ENCODE measurements around the gene TMED10. TPM values are rescaled to one million over a fixed set of nuclear protein-coding genes. Genes with fewer than 3 reads are reported as not detected.
"Not testable (repeated sequence)": the region's sequence is repeated elsewhere in the genome, so short reads cannot be mapped to it uniquely, and the experiment has no call there.

TMED10 gene
- total RNA-seq, 1 donor from 2014 or later = 330 TPM

DNA sequence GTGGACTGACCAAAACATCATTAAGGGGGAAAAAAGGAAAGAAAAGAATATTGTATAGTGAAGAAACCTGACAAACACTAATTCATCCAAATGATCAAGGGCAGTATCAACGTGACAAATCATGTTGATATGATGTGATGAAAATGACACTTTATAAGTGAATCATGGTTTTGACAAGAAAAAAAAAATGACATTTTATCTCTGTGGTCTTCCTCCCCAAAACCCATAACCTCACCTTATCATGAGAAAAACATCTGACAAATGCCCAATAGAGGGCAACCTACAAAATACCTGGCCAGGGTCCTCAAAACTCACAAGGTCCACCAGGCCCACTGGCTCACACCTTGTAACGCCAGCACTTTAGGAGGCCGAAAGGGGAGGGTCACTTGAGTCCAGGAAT, 13.8 kb downstream of the TMED10 start:
- DNase-seq (ENCODE audit: low spot score) = no peak

DNA sequence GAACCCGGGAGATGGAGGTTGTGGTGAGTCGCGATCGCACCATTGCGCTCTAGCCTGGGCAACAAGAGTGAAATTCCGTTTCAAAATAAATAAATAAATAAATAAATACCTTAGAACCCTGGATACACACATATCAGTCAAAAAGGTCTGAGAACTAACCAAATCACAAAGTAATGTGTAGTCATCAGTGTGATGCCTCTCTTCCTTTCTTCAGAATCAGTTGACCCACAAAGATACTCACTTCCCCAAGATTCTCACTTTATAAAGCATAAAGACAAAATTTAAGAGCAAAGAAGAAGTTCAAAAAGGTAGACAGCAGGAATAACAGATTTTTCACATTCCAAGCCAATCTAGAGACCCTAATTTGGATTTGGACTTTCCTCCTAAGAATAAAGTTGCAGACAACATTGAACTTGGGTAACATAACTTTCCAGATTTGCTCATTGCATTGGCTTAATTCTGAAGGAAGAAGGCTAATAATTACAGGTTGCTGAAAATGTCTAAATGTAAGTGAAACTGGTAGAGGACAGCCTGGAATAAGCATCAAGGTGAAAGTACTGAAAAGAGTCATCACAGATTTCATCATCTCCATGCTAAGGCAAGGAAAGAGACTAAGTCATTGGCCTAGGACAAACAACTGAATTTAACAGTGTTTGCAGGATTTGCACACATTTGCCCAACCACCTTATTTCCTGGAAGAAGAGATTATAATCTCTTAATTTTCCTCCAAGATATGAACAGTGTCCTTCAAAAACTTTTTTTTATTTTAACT, 17.4 kb downstream of the TMED10 start:
- DNase-seq (ENCODE audit: low spot score) = no peak

DNA sequence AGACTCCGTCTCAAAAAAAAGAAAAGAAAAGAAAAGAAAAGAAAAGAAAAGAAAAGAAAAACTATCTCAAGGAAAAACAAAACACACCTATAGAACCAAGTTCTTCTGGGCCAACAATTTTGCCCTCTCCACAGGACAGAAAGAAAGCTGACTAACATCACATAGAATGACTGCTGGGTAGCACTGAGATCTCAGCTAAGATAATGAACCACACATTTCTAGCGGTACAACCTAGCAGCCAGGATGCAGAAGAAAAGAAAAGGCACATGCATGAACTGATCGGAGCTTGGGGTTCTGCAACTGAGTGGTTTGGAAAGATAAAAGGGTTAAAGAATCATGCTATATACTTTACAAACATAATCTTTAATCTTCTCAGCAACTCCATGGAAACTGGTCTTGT, 19.5 kb downstream of the TMED10 start:
- no peak for DNase-seq (ENCODE audit: low spot score)

DNA sequence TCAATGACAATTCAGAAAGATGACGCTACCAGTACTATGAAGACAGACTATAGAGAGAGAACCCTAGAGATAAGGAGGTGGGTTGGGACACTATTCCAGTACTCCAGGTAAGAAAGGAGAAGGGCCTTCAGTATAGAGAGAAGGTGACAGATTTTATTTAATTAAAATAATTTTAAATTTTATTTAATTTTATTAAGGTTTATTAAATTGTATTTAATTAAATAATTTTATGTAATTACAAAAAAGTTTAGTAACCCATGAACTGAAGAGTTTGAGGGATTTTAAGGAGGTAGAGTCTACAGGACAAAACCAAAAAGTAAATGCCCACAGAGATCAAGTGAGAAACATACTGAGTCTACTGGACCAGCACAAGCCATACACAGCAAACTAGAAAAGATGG, 20.3 kb downstream of the TMED10 start:
- no peak for DNase-seq (ENCODE audit: low spot score)

DNA sequence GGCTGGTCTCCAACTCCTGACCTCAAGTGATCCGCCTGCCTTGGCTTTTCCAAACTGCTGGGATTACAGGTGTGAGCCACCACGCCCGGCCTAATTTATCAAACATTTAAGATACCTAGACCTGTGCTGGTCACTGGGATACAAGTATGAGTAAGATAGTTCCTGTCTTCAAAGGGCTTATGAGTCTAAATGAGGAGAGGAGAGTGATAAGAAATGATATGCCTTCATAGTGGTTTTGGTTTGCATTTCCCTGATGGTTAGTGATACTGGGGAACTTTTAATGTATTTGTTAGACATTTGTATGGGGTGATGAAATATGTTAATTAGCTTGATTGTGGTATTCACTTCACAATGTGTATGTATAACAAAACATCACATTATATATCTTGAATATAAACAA, 21.2 kb downstream of the TMED10 start:
- no peak for DNase-seq (ENCODE audit: low spot score)

DNA sequence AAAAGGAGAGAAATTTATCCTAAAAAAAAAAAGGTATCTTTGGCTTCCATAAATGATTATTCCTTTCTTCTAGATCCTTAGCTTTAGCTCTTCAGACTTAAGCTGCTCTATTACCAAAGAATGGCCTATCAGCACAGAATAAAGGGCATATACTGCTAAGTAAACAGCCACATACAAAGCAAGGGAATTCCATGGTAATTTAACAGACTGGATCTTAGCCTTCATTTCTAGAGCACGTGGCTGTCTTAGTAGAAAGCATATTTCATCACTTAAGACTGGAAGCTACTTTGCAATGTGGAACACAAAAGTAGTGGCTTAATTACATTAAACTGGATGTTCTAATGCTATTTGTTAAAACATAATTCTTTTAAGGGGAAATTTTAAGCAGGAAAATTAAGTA, 23.1 kb downstream of the TMED10 start:
- DNase-seq (ENCODE audit: low spot score) = no peak

DNA sequence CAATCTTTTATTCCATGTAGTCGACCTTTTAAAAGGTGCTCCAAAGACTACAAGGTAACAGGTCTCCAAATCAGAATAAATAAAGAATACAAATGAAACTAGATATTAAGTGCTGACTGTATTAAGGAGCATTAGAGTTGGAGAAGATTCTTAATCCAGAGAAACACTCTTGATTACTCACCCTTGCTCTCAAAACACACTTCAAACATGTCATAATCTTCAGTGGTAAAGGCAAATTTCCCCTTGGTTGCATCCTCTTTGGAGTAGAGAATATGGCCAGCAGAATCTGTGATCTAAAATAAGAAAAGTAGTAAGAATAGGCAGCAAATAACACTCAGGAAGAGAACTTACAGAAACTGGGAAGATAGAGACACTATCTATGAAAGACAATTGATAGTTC, 24.6 kb downstream of the TMED10 start:
- DNase-seq (ENCODE audit: low spot score) = no peak

DNA sequence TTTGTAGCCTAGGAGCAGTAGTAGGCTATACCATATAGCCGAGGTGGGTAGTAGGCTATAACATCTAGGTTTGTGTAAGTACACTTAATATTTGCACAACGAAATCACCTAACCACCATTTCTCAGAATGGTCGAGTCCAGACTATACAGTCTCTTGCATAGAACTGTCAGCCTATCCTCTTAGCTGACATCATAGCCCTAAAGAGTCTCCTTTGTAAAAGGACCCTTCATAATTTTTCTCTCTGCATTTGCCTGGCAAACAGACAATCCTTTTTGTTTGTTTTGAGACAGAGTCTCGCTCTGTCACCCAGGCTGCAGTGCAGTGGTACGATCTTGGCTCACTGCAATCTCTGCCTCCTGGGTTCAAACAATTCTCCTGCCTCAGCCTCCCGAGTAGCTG, 25.8 kb downstream of the TMED10 start:
- not testable (repeated sequence) for DNase-seq (ENCODE audit: low spot score)

DNA sequence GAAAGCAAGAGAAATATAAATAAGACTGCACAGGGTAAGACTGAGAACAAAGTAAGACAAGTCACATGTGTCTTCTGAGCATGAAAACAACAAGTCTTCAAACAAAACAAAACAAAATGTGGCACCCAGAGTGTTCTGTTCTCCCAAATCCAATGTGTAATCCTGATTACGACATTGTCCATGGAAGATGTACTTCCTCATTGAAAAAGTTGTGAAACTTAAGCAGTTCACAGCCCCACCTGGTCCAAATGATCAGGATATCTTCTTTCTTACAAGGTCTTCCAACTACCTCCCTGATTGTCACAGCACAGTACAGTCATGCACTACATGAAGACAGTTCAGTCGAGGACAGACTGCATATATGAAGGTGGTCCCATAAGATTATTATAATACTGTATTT, 26.3 kb downstream of the TMED10 start:
- DNase-seq (ENCODE audit: low spot score) = no peak

DNA sequence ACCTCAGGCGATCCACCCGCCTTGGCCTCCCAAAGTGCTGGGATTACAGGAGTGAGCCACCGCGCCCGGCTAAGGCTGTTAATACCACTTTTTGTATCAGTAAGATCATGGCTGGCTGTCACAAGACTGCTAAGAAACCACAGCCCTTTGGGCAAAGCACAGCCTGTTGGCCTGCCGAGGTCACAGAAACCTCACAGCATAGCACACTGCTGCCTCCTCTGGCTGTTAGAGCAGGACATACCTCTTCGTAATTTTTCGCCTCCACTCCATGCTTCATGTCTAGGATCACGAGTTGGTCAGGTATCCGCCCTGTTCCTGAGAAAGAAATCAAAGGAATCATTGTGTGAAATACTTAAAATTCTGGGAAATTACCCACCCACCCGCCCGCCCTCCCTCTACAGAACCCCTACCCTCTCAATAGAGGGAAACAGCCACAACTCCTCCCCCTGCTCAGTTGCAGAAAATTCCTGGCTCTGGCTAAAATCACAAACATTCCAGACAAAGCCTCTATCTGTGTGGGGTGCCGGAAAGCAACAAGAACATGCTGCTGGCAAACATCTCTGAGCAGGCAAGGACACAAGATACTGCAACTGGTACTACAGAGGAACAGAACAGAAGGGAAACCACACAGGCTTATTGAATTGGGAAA, 28.9 kb downstream of the TMED10 start:
- no peak for DNase-seq (ENCODE audit: low spot score)

DNA sequence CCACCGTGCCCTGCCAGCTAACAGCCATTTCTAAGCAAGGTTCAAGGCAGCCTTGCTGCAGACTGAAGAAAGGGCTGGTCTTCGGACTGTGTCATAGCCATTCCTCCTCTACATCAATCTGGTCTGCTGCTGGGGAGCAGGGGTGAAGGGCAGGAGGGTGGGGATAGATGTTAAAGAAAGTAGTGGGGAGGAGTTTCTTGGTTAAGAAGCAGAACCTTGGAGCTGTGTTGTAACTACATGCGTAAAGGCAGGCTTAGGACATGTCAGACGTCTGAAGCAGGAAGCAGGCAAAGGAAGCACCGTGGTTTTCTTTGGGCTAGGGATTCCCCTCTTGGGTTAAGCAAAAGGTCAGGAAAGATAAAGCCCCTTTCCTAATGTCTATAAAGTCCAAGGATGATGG, 31.5 kb downstream of the TMED10 start:
- DNase-seq (ENCODE audit: low spot score) = no peak

DNA sequence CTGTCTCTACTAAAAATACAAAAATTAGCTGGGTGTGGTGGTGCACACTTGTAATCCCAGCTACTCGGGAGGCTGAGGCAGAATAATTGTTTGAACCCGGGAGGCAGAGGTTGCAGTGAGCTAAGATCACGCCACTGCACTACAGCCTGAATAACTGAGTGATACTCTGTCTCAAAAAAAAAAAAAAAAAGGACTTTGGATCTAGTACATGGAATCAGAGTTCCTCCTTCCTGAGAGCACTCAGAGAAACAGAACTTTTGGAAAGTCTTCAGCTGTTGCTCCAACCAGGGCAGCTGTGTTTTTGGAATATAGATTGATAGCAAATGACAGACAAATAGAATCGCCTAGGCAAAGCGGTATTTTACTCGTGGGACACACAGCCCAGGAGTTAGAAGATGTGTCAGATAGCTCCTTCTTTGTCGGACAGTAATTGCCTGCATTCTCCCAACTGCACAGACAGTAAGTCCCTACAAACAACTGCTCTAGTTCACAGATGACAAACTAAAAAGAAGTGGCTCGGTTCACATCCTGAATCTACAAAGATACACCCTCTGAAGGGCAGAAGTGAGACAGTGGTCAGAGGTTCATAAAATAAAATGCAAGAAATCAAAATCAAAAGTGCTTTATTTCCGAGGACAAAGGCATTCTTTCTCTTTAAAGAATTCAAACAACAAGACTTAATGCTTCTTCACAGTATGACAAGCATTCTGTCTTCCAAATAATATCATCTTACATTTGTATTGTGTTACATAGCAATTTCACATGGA, 32.5 kb downstream of the TMED10 start:
- DNase-seq (ENCODE audit: low spot score) = no peak

DNA sequence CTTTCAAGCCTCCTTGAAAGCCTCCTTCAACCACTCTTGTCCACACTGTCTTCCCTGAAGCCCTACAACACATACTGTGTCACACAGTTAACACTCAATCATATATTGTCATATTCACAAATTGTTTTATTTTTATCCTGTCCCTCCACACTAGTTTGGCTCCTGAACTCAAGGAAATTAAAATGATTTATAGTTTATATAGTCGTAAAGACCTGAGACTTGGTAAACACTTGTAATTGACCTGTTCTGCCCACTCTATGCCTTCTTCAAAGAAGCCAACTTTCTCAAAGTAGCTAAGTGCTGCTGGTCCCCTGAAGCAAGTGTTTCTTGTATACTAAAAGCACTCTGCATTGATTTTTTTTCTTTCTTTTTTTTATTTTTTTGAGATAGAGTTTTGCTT, 33.9 kb downstream of the TMED10 start:
- no peak for DNase-seq (ENCODE audit: low spot score)

DNA sequence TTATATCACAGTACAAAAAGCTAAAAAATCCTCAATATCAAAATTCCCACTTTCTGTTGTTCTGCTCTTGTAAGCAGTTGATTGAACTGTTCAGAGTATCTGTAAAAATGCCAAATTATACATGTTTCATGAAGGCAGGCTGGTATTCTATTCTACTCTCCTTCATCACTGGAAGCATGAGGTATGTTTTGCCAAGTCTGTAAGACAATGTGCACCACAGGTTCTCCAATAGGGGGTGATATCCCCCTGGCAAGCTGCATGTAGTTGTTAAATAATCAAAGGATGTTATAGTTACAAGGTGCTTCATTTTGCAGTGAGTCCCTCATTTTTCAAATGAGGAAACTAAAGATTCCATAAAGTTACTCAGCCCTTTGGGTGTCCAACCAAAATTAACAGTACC, 34.4 kb downstream of the TMED10 start:
- DNase-seq (ENCODE audit: low spot score) = no peak

DNA sequence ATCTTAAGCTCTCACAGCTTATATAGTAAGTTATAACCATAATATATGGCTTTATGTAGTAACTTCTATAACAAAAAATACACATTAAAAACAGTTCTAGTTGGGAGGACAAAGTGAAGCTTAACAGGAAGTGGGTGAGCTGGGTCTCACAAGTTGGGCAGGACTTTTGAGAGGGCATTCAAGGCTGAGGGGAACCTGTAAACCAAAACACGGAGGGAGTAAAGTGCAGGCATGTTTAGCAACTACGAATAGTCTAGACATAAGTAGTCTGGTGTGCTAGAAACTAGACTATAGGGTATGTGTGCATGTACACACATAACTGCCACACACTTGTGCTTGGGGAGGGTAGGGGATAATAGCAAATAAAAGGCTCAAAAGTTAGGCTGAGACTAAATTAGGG, 35.4 kb downstream of the TMED10 start:
- no peak for DNase-seq (ENCODE audit: low spot score)

DNA sequence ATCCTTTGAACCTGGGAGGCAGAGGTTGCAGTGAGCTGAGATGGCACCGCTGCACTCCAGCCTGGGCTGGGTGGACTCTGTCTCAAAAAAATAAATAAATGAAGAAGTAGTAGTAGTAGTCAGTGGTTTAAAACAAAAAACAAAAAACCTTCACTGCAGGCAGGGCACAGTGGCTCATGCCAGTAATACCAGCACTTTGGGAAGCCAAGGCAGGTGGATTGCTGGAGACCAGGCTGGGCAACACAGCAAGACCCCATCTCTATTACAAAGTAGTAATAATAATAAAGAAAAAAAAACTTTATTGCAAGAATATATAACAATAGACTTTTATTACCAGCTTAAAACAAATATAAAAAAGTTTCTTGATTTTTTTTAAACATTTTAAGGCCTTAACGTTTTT, 35.8 kb downstream of the TMED10 start:
- no peak for DNase-seq (ENCODE audit: low spot score)

DNA sequence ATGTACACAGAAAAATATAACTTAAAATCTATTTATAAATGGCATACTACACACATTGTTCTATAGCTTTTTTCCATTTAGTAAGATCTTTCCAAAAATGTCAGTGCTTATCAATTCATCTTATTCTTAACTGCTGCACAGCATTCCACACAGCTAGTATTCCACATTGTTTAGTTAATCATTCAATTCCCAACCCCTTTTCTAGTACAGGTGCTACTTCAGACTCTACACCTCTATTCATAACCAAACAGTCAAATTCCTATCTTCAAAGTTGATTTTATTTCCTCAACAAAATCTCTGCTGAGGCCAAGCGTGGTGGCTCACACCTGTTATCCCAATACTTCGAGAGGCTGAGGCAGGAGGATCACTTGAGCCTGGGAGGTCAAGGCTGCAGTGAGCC, 37.2 kb downstream of the TMED10 start:
- DNase-seq (ENCODE audit: low spot score) = no peak

DNA sequence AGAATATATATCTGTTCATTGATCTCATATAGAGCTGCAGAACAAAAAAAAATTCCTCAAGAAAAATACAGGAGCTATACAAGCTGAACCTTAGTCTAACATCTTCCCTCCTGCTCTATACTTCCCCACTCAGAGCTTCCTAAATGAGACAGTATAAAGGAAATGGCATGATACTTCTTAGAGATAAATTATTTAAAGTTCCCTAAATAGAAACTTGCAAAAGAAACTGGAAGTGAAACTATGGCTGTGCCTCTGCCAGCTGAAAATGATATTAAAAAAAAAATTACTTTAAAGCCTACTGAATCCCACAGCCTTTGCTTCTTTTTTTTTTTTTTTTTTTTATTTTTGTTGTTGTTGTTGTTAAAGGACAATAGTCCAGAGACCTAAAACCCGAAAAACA, 37.9 kb downstream of the TMED10 start:
- no peak for DNase-seq (ENCODE audit: low spot score)

DNA sequence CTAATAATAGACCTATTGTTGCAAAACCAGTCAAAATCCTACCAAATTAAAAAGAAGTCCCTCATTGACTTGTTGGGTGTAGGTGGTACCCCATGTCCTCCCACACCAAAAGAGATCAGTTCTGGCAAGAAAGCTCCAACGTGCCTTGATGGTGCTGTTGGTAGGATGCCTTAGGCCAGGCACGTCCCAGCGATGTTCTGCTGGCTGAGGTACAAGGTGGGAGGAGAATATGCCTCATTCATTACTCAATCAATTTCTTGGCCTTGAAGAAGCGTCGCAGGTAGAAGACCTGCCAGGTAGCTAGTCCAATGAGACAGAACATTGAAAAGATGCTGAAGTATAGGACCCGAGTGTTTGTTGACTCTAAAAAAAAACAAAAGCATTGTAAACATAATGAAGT, 41.8 kb downstream of the TMED10 start:
- DNase-seq (ENCODE audit: low spot score) = no peak

DNA sequence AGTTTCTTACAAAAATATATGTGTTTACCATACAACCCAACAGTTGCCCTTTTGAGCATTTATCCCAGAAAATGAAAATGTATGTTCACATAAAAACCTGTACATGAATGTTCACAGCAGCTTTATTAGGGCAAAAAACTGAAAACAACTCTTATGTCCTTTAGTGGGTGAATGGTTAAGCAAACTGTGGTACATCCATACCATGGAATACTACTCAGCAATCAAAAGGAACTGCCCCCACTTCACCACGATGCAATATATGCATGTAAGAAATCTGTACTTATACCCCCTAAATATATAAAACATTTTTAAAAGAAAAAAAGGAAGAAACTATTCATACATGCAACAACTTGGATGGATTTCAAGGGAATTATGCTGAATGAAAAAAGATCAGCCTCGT, 42.8 kb downstream of the TMED10 start:
- DNase-seq (ENCODE audit: low spot score) = no peak

DNA sequence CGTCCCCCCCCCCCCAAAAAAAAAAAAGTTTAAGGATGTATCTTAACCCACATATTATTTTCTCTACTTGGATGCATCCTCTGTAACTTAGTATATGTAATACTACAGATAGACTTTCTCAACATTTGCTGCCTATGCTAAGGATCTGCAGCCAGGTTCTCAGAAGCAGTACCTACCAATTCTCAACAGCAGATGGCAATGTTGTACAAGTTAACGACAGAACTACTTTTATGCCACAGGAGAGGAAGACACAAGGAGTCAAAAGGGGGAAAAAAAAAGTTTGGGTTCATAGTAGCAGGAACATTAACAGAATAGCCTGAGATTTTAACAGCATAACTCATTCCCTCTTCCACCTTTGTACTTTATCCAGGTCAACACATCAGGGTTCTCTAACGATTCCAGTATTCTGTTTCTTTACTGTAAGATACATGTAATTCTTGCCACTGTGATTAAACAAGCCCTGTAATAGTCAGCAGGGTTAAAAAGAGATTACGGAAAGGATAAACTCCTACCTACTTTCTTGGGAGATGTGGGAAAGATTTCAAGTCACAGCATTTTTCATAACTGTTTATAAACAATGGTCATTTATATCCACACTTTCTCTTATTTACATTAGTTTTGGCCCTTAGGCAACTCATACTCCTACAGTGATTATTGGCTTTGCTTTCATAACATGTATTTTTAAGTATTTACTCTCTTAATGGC, 43.9 kb downstream of the TMED10 start:
- no peak for DNase-seq (ENCODE audit: low spot score)

DNA sequence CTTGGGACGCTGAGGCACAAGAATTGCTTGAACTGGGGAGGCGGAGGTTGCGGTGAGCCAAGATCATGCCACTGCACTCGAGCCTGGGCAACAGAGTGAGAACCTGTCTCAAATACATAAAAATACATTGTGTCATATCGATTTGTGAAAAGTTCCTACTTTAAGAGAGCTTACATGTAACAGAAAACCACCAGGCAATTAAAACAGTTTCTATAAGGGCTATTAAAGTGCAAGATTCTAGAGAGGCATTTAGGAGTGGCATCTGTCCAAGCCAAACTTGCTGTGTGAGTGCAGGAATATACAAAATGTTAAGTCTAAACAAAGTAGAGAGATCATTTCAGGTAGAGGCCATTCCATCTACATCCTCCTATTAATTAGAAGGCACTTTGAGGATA, 47.8 kb downstream of the TMED10 start:
- no peak for DNase-seq (ENCODE audit: low spot score)
